Endothelial cell of umbilical vein (primary cell): ENCODE data around the gene SH3D19.

ENCODE experiments used
- CTCF ChIP-seq, 2 donors: IDR thresholded peaks; 1 replicate in 1 of 2; 2 replicates in 1 of 2; pipeline ENCODE4 v1.5.1; 2011; ENCODE audit warnings: low read length in 2 of 2, mild to moderate bottlenecking in 2 of 2, moderate library complexity in 2 of 2, control low read depth in 1 of 2, inconsistent platforms in 1 of 2, low read depth in 1 of 2; ENCODE audit not compliant: insufficient read depth in 1 of 2; ENCODE audit errors: extremely low read depth in 1 of 2
- EZH2 ChIP-seq: IDR thresholded peaks from 2 replicates; pipeline ENCODE4 v1.6.1; 2012; ENCODE audit warnings: borderline replicate concordance, low read depth, mild to moderate bottlenecking, moderate library complexity, low read length, inconsistent platforms; ENCODE audit not compliant: severe bottlenecking
- FOS ChIP-seq: IDR thresholded peaks from 2 replicates; pipeline ENCODE4 v1.6.1; 2011; ENCODE audit warnings: mild to moderate bottlenecking, low read length, moderate library complexity, borderline replicate concordance; ENCODE audit not compliant: insufficient read depth
- JUN ChIP-seq: IDR thresholded peaks from 2 replicates; pipeline ENCODE4 v1.6.1; 2011; ENCODE audit warnings: borderline replicate concordance, low read depth; ENCODE audit not compliant: insufficient read length, insufficient read depth
- MAX ChIP-seq: IDR thresholded peaks from 2 replicates; pipeline ENCODE4 v1.6.1; 2011; ENCODE audit not compliant: insufficient read depth, insufficient read length
- MYC ChIP-seq: IDR thresholded peaks from one replicate; pipeline ENCODE4 v1.6.1; 2011; ENCODE audit warnings: mild to moderate bottlenecking, low read depth, low read length
- POLR2A ChIP-seq: IDR thresholded peaks from 2 replicates; pipeline ENCODE4 v1.6.1; 2012; ENCODE audit warnings: low read depth, mild to moderate bottlenecking, control low read depth, low read length
- POLR2AphosphoS5 ChIP-seq: IDR thresholded peaks from 2 replicates; pipeline ENCODE4 v1.6.1; 2012; ENCODE audit warnings: low read depth, mild to moderate bottlenecking, control low read depth, low read length, moderate library complexity; ENCODE audit not compliant: insufficient read depth

DNA sequence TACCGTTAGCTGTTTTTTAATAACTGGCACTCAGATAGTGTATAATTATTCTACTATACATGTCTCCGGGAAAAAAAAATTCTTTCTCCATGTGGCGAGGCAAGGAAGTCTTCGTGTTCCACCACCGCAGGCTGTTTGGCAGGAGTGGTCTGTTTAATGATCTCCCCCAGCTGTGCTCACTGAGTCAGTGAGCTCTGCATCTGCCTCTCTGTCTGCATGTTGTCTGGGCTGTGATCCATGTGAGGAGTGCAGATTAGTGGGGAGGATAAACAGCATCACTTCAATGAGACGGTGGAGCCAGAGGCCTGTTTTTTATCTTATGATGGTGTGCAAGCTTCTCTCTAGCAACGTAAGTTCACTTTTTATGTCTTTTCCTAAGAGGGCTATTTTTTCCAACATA, 156.2 kb downstream of the SH3D19 start:
- TF ChIP-seq POLR2A (no peak), CTCF (IDR thresholded peaks at IDR 0.05; ENCODE audit: extremely low read depth in 1 of 2, insufficient read depth in 1 of 2, low read depth in 1 of 2, low read length in 2 of 2) (no peak), EZH2 (no peak), POLR2AphosphoS5 (no peak), JUN (no peak), MYC (no peak), MAX (no peak), FOS (no peak)
